Esophagus squamous epithelium (tissue), 4 donors: Measurements from ENCODE around the gene HSF2BP.

Experiments
- CTCF ChIP-seq, 6 experiments: fragments of 450-650 bp in 4 of 6; fragments of 200-600 bp in 2 of 6; sonication (generic) in 2 of 6; IDR thresholded peaks; one replicate each; pipeline ENCODE4 v1.5.1; 2016 to 2019; ENCODE audit warnings: antibody characterized with exemption in 6 of 6, mild to moderate bottlenecking in 4 of 6, moderate library complexity in 4 of 6
- POLR2A ChIP-seq, 4 donors: fragments of 450-650 bp; IDR thresholded peaks; one replicate each; pipeline ENCODE4 v1.6.1; 2017; ENCODE audit warnings: antibody characterized with exemption in 4 of 4, mild to moderate bottlenecking in 4 of 4, moderate library complexity in 3 of 4

- TF ChIP-seq CTCF (IDR thresholded peaks at IDR 0.05) = no peak
- no peak for TF ChIP-seq POLR2A (IDR thresholded peaks at IDR 0.05)
These were observed 8.1 kb upstream of the HSF2BP start for GRCh38 chr21:43667191-43667904.
